ENCODE data around the gene A3GALT2.

The A3GALT2 gene

GRCh38 chr1:33272509-33272908, 48.4 kb downstream of the A3GALT2 start:
- DNase-seq (ENCODE audit: low read depth) = no peak

GRCh38 chr1:33271666-33272505, 49.0 kb downstream of the A3GALT2 start:
- no peak for DNase-seq (ENCODE audit: low read depth)

GRCh38 chr1:33270808-33271465, 50.0 kb downstream of the A3GALT2 start:
- no peak for DNase-seq (ENCODE audit: low read depth)

DNA sequence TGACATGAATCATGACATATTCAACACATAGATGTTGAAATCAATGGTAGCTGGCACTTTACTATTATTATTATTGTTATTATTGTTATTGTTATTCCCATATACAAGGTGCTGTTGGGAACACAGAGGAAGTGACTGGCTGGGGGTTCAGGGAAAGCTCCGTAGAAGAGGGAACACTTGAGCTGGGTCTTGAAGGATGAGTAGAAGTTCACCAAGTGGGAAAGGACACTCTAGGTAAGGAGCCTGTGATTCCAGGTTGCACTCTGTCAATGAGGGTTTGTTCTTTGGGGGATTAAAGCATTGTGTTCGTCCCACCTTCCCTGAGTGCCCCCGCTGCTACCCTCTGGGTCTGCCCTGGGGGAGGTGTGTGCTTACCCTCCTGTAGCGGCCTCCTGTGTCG, 50.5 kb downstream of the A3GALT2 start:
- no peak for DNase-seq (ENCODE audit: low read depth)

DNA sequence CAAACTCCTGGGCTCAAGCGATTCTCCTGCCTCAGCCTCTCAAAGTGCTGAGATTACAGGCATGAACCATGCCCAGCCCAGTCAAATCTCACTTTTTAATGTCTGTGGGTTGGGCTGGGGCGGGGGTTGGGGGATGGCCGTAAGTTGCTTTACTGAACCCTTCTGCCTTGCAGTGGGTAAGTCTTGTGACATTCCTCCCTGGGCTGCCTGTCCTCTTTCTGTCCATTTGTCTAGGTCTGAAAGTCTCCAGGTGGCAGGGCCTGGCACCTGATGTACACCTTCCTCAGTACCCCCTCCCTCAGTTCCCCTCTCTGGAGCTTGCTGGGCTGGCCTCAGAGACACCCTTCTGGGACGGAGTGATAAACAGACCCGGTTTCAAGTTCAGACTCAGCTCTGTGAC, 51.3 kb downstream of the A3GALT2 start:
- no peak for DNase-seq (ENCODE audit: low read depth)

- no peak for DNase-seq (ENCODE audit: low read depth)
These were observed 51.8 kb downstream of the A3GALT2 start for GRCh38 chr1:33268927-33269610.

GRCh38 chr1:33268457-33268856, 52.4 kb downstream of the A3GALT2 start:
- DNase-seq (ENCODE audit: low read depth) = no peak

- DNase-seq (ENCODE audit: low read depth) = no peak
These were observed 53.3 kb downstream of the A3GALT2 start for GRCh38 chr1:33267468-33268205.

DNA sequence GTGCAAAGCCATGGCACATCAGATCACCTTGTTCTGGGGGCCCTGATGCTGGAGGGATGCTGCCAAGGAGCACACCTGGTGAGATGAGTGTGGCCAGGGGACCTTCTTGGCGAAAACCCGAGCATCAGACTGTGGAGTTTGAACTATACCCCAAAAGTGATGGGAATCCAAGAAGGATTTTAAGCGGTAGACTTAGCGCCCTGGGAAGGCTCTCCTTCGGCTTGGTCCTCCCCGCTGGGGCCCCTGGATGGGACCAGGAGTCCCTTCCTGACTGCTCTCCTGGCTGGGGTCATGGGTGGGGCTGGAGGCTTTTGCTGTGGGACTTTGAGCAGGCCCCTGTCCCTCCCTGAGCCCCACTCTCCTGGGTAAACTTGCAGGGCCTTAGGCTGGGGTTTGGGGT, 54.1 kb downstream of the A3GALT2 start:
- DNase-seq (ENCODE audit: low read depth) = no peak

DNA sequence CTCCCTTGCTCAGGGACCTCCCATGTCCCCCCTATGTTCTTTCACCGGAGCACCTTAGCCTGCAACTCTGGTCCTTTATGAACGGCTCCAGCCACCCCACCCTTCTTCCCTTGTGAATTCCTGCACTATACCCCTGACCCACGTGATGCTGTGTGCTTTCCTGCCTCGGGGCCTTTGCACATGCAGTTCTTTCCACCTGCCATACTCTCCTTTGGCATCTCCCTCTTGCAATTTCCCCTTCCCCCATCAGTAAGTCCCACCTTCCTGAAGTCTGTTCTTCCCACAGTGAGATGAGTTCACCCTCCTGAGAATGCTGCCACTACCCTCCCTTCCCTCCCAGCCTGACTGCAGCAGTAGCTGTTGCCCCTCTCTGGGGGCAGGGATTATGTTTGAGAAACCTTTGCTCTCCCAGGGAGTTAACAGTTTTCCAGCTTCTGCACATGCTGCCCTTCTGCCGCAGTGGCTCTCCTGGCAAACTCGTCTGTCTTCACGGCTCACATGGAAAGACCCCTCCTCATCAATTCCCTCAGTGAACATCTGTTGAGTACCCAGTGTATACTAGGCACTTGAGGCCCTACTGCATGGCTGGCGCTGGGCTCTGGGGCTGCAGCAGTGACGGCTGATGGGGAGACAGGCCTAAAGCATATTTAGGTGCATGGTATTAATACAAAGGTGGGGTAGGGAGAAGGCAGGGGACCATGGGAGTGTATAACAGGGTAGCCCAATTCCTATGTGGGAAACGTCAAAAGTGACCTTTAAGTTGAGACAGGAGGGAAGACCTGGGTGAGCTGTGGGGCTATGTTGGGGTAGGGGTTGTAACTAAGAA, 54.9 kb downstream of the A3GALT2 start:
- DNase-seq (ENCODE audit: low read depth) = no peak

GRCh38 chr1:33263890-33264504, 56.9 kb downstream of the A3GALT2 start:
- no peak for DNase-seq (ENCODE audit: low read depth)

GRCh38 chr1:33261344-33261743, 59.6 kb downstream of the A3GALT2 start:
- DNase-seq (ENCODE audit: low read depth) = no peak

GRCh38 chr1:33260439-33260838, 60.5 kb downstream of the A3GALT2 start:
- DNase-seq (ENCODE audit: low read depth) = no peak

DNA sequence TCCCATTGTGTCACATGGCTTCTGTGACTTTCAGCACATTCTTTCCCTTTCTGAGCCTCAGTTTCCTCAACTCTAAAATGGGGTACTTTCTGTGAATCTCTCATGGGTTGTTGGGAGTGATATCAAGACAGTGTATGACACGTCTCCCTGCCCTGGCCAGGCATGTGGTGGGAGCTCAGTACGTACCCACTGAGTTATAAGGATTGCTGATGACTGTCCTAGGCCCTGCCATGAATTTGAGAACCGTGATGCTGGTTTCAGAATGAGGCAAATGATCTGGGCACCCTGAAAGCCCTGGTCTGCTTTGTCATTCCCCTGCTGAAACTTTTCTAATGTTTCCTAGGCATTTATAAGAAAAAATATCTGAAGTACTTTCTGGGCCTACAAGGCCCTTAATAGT, 61.0 kb downstream of the A3GALT2 start:
- DNase-seq (ENCODE audit: low read depth) = no peak

GRCh38 chr1:33258788-33259274, 62.1 kb downstream of the A3GALT2 start:
- DNase-seq (ENCODE audit: low read depth) = no peak

GRCh38 chr1:33257772-33258712, 62.9 kb downstream of the A3GALT2 start:
- DNase-seq (ENCODE audit: low read depth) = no peak

DNA sequence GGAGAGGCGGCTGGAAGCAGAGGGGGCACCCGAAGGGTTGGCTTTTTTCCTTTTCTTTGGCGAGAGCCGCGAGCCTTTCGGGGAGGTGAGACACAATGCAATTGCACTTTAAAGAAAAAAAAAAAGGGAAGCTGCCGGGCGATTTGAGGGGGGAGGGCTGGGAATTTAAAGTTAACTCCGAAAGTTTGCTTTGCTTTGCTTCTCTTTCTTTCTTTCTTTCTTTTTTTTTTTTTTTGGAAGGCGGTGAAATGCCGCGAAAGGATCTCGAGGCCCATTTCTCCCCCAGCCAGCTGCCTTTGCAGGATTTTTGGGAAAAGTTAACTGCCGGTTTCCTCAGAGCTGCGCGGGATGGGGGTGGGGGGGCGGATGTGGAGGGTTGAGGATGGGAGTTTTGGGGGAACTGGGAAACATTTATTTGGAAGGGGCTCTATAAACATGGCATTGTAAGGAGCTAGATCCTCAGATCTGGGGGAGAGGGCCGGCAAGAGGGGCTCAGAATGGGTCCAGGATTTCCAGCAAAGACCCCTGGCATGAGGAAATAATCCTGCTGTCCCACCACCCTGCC, 63.6 kb downstream of the A3GALT2 start:
- DNase-seq (ENCODE audit: low read depth) = no peak

Measured in activated T-cell treated with anti-CD3 and anti-CD28 coated beads for 48 hours (primary cell).